GM10847 (cell line): ENCODE results near the gene PON2.

Experiments used
- POLR2A ChIP-seq: IDR thresholded peaks from 2 replicates; pipeline ENCODE4 v1.6.1; 2011; ENCODE audit not compliant: insufficient read length; ENCODE audit errors: extremely low read depth

PON2 gene

DNA sequence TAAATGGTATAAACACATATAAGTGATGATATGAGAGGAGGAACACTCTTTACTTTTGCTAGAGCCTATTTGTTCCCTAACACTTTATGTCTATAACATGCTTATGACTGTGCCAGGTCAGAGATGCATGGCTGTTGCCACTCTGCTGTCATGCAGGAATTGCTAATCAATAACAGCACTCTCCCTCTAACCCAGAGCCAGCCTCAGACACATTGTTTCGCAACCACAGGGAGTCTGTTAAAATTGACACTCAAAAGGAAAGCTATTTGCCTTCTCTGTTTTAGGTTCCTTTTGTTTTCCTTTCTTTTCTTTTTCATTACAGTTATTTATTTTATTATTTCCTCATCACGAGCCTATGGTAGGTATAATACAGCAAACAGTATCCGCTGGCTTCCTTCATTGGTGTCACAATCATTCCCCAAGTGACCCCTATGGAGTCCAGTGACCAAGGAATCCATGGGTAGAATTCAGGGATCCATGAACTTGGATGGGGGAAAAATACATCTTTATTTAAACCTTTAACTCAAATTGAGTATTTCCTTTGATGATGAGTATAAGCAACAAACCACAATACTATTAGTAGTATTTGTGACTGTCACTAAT is 6.8 kb downstream of the PON2 start:
- no peak for TF ChIP-seq POLR2A

DNA sequence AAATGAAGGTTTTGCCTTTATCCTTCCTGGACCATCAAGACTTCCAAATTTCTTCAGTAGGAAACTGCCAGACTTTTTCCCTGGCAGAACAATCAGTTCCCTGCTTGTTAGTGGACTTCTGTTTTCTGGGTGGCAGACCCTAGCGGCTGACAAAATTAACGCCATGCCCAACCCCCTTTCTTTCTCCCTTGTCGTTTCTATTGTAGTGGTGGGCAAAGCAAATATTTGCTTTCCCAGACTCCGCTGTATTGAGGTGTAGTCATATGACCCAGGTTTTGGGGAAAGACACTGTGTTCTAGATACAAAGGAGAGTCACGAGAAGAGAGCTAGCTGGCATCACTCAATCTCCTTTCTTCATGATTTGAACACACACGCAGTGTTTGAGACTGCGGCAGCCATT is 7.7 kb downstream of the PON2 start:
- no peak for TF ChIP-seq POLR2A

DNA sequence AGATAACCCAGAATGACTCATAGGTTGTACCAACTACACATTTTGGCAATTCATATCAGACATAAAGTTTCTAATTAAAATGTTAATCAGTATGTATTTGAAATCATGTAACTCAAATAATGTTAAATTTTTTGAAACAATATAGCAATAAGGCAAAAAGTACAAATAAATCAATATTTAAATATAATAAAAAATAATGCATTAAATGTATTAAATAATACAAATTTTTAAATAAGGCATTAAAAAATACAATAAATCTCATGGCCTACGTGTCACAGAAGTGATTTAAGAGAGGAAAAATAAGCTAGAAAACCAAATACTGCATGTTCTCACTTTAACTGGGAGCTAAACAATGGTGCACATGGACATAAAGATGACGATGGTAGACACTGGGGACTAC is 9.1 kb downstream of the PON2 start:
- no peak for TF ChIP-seq POLR2A

DNA sequence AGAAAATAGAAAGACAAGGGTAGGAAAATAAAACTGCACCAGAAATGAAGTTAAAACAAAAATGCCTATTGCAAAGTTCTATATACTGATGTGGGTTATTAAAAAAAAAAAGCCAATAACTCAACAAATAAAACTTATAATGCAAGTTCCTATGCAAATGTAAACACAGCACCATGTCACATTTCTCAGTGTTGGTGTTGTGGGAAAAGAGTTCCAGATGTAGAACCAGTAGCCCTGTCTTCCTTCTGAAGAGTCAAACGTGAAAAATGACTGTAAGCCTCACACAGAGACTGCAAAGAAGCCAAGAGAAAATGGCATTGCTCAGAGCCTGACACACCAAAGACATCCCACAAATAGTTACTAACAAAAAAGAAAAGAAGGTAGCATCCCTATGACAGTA is 10.1 kb downstream of the PON2 start:
- TF ChIP-seq POLR2A, result no peak

DNA sequence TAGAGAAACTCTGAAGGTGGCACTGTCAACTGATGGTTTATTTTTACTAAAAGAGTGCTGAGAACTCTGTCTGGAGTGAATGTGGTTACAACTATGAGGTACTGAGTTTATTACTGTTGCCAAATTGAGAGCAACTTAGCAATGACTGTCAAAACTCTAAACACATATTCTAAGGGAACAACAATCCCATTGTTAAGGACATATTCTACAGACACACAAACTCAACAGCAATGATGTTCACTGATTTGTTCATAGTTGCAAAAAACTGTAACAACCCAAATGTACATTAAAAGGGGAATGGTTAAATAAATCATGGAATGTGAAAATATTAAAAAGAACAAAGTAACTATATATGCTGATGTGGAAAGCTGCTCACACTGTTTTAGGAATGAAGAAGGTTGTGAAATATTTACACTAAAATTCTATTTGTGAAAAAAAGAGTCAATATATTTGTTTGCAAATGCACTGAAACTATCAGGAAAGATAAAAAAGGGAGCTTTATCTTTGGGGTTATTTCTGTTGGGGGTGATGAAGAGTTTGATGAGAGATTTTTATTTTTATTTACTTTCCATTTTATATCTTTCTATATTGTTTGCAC is 12.9 kb downstream of the PON2 start:
- no peak for TF ChIP-seq POLR2A

DNA sequence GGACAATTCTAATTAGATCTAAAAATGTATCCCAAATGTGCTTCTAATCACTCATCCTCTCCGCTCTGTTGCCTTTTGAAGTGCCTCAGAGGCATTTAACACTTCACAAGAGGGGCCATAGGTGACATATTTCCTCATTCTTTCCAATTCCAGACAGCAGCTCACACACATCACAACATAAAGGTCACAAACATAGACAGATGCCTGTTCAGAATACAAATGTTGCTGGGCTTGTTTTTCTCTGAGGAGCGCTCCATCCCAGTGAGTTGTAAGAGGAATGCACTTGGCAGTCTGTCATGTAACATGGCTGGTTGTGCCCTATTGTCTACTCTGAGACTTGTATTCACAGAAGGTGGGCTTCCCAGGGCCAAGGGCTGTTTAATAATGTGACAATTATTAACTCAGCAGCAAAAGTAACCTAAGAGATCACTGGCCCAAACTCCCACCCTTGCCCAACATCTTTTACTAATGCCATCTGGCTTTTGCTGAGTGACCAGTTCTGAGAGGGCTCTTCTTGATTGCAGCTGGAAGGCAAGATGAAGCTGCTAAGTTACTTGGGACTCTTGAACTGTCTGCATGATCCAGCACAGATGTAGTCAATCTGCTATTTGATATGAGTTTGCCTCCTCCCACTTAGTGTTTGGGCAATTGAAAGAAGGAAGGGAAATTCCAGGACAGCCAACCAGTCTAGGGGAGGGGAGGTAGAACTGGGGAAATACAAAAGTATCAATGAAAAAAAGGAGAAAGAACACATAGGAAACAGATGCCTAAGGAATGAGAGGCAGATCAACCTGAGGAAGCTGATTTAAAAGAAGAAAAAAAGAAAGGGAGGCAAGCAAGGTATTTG is 13.6 kb downstream of the PON2 start:
- no peak for TF ChIP-seq POLR2A

DNA sequence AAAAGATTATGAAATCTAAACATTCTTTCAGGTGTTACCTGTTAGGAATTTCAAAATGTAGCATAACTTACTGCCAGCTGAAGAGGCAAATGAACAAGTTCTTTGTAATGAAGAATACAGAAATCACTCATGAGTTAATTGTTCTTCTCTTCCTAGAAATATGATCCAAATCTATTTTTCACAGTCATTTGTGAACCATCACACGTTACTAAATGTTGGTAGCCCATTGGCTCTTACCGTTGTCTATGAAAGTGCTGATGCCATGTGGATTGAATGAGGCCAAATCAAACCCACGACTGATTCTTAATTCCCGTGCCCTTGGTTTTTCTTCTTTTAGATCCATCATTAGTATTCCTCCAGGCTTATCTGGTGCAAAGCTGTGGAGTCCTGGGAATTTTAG is 22.8 kb downstream of the PON2 start:
- no peak for TF ChIP-seq POLR2A

DNA sequence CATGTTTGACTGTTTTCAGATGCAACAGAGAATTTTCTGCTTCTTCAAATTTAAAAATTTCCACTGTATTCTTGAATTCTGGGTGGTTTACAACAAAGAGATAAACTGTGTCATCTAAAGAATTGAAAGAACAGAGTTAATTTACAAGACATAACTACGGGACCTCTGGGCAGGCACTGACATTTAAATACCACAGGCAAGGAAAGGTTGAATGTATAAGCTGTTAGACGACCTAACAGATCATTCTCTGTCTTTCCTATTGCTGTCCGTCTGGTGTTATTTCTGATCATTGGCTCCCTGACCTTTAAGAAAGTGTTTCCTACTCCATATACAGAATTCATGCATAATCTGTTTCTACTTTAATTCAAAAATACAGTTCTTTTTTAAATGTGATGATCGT is 23.2 kb downstream of the PON2 start:
- TF ChIP-seq POLR2A, result no peak

DNA sequence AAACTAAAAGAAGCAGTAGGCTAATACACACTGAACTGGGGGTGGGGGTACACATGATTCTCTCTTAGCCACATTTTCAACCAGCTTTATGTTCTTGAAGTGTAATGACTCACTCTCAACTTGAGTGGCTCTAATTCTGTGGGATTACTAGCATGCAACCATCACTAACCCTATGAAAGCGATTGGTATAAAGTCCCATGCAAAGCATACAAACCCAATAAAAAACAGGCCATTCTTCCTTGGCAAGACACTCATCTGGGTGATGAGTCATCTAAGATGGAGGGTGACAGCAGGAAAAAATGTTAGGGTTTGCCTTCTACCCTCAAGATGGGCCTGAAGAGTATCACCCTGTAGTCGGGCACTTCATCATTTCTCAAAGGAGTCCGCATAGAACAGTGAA is 23.8 kb downstream of the PON2 start:
- TF ChIP-seq POLR2A, result no peak

DNA sequence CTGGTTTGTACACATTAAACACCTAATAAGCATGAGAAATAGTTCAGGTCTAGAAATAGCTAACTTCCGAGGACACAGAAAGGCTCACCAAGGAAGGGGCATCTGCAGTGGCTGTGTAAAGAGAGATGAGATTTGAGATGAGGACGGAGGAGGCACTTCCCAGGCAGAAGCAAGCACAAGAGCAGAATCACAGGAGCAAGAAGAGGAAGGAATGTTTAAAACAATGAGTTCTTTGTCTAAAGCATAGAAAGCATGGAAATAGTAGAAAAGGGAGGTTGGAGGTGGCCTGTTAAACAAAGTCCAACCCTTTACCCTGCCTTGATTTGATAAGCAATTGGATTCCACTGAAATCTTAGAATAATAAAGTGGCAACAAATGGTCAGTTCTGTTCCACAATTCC is 27.1 kb downstream of the PON2 start:
- TF ChIP-seq POLR2A, result no peak

DNA sequence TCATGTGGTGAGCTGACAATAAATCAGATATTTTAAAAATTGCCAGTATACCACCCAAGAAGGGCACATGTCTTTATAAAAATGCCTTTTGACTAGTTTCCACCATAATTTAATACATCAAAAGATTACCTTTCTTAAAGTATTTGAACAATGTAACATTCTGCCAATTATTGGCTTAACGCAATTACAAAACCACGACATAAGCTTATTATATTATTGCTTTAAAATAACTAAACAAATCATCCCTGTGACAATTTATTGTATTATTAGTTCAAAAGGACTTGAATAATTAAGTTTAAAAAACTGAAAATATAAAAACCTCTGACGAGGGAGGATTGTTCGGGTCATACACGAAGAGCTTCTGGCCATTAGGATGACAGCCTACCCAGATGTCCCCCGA is 29.0 kb downstream of the PON2 start:
- TF ChIP-seq POLR2A, result no peak

DNA sequence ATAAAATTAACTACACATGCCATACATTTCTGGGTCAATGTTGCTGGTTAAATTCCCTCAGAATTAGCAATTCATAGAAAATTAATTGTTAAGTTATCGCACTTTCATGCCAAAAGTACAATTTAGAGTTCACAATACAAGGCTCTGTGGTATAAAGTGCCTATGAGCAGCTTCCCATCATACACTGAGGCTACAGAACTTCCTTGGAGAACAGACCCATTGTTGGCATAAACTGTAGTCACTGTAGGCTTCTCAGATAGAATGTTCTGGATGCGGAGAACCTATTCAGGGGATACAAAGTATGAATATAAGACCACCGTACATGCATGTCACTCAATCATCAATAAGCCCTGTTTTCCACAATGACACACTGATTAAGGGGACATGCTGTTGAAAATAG is 29.6 kb downstream of the PON2 start:
- no peak for TF ChIP-seq POLR2A

DNA sequence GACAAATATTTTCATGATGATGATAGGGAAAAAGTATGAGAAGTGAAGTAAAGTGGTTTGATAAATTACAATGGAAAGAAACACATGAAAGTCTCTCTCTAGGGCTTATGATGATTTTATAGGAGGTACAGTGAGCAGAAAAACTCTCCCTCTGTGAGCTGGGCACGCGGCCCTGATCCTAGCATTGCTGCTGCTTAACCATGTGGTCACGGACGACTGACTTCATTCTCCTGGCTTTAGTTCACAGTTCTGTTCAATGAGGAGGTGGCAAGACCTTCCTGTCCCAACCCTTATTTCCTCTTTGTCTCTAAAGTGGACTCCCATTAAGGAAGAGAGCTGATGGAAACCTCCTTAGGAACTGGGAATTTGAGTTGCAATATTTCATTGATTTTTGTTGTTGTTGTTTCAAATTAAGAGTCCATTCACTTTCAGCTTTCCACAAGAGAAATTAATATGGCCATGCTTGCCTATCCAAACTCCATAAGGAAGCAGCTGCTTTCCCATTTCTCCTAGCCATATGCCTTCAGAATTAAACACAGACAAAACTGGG is 30.4 kb downstream of the PON2 start:
- no peak for TF ChIP-seq POLR2A

DNA sequence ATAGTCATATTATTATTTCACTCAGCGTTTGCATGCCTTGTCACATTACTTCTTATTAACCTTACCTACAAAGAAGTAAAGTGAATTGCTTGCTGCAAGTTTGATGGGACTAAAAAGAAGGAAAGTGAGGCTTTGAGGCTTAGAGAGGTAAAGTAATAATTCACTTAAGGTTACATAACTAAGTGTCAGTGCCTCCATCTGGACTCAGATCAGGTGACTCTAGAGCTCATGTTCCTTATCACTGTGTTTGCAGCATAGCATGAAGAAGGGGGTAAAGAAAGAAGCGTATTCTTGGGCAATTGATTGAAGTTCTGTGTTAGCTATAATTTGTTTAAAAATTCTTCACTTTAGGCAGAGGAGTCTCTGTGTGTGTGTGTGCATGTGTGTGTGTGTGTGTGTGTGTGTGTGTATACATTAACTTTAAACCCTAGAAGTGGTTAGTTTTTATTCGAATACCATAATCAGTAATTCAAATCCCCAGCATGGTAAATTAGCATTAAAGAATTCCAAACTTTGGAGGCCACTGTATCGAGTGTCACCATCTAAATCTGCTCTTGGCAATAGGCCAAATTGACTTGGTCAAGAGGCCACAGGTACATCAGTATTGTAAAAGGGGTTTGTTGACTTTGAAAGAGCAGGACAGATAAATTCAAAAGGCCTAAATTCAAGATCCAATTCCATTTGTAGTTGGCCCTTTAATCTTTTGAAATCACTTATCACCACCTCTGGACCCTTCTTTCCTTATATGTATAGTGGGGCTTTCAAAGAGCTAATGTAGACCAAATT is 36.5 kb downstream of the PON2 start:
- TF ChIP-seq POLR2A, result no peak

DNA sequence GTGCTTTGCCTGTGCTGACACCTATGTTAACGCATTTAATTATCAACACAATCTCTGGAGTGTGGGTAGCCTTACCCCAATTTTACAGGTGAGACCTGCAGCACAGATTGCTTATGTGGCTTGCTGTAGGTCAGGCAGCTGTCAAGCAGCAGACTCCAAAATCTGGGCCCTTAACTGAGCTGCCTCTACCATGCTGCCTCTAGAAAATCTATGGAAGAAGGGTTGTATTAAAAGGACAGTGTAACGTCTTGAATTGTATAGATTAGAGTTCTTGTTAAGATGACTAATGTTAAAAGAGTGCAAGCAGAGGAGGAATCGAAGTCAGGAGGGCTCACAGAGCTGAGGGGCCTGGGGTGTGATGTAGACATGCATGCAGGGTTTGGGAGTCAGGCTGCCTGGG is 37.4 kb downstream of the PON2 start:
- no peak for TF ChIP-seq POLR2A
